Heart left ventricle (tissue), 16 donors: ENCODE measurements around the gene NEU3. TPM values are rescaled to one million over a fixed set of nuclear protein-coding genes. Genes with fewer than 3 reads are reported as not detected.

Experiments used
- ATAC-seq, 4 donors: fragments of 200-7000 bp; cut with Tn5 transposase; one replicate each; pipeline ENCODE4 v1.9.1; 2020 to 2022; ENCODE audit warnings: moderate library complexity in 4 of 4, mild to moderate bottlenecking in 3 of 4, moderate number of reproducible peaks in 1 of 4
- DNase-seq, 5 donors: peaks; one replicate each; pipeline ENCODE4 v3.0.0-alpha.2; 2020
- H3K27ac ChIP-seq, 12 donors: fragments of 200-600 bp; sonication (generic) in 4 of 12; one replicate each; pipeline versions ENCODE4 v1.5.0 to v1.8.0; 2016 to 2022; ENCODE audit warnings: mild to moderate bottlenecking in 2 of 12
- H3K27me3 ChIP-seq, 9 donors: fragments of 200-600 bp; sonication (generic) in 2 of 9; one replicate each; pipeline versions ENCODE4 v1.5.1 to v1.8.0; 2016 to 2022; ENCODE audit warnings: mild to moderate bottlenecking in 3 of 9
- H3K36me3 ChIP-seq, 9 donors: fragments of 200-600 bp; sonication (generic) in 2 of 9; one replicate each; pipeline versions ENCODE4 v1.5.0 to v1.8.0; 2018 to 2022; ENCODE audit warnings: mild to moderate bottlenecking in 2 of 9
- H3K4me1 ChIP-seq, 12 donors: fragments of 200-600 bp; sonication (generic) in 4 of 12; one replicate each; pipeline versions ENCODE4 v1.5.0 to v1.8.0; 2016 to 2022; ENCODE audit warnings: mild to moderate bottlenecking in 3 of 12
- H3K4me3 ChIP-seq, 12 donors: fragments of 200-600 bp; sonication (generic) in 4 of 12; one replicate each; pipeline versions ENCODE4 v1.5.0 to v1.8.0; 2017 to 2022; ENCODE audit warnings: mild to moderate bottlenecking in 9 of 12, moderate library complexity in 4 of 12
- H3K9me3 ChIP-seq, 12 donors: fragments of 200-600 bp; sonication (generic) in 4 of 12; one replicate each; pipeline versions ENCODE4 v1.5.0 to v1.8.0; 2016 to 2022; ENCODE audit warnings: mild to moderate bottlenecking in 1 of 12
- CTCF ChIP-seq, 12 donors: fragments of 200-600 bp; sonication (generic) in 4 of 12; IDR thresholded peaks; one replicate each; pipeline versions ENCODE4 v1.5.0 to v1.8.0; 2018 to 2022; ENCODE audit warnings: antibody characterized with exemption in 12 of 12, mild to moderate bottlenecking in 5 of 12
- POLR2A ChIP-seq, 2 donors: fragments of 450-650 bp; IDR thresholded peaks; one replicate each; pipeline ENCODE4 v1.6.1; 2017; ENCODE audit warnings: antibody characterized with exemption in 2 of 2, mild to moderate bottlenecking in 2 of 2, moderate library complexity in 2 of 2
- WGBS, 4 donors: extraction: QIAGEN DNeasy Blood & Tissue Kit in 2 of 4; methylation state at CpG; one replicate each; pipeline versions ENCODE4 v1.1.5 to v1.1.7; 2013 to 2018; 5-methylcytosine and 5-hydroxymethylcytosine counted together
- intact Hi-C, 10 donors: fragments of 100-400 bp; cut with DNase I; formaldehyde crosslinking; loops; one replicate each; pipeline versions ENCODE4 v1.11.1 to v1.14.2; 2022
- polyA plus RNA-seq, 2 donors: library from polyadenylated mRNA; stranded (reverse); fragments of 200-250 nt; gene quantifications; one replicate each; pipeline ENCODE4 v1.2.3, GENCODE V29; 2013
- total RNA-seq, 9 donors: library from RNA; depleted of rRNA in 2 of 9; stranded (reverse); fragments of >200 nt in 2 of 9; fragmentation: NEBNext Ultra II Directional in 3 of 9; extraction: Animal tissue kit (Norgen Biotek cat#: 25700) in 3 of 9; gene quantifications; one replicate each; pipeline versions ENCODE4 v1.1.0 to v1.2.4, GENCODE V29; 2016 to 2023
- donor health status: ischemic (EF 13 %, LVEDD 7.1; RV severe dilation, severe dysfunction).
- donor health status: healthy with polysubstance abuse.
- donor health status: DM: no; HTN: yes; CAD: no.
- donor health status: DM: no; HTN: no; CAD: no.
- donor health status: ischemic (EF 25% LVEDD 6.9; RV normal size, moderate dysfunction).
- donor health status: ischemic (EF 25% LVEDD 5.7; RV mildly dilated, moderate dysfunction).
- donor health status: healthy.
- donor health status: DM: yes; HTN: yes; CAD: no.
- donor health status: ischemic (EF 35%, LVEDD 5.7; RV mildly dilated, moderate dysfunction).
- donor health status: nonischemic (EF 11% LVEDD 7.7; RV severe dilation, severe dysfunction).
- donor health status: DM: yes; HTN: yes; CAD: no.
- donor health status: PGD.
- donor health status: ischemic (EF 29% LVEDD 5.4; RV normal size, mild dysfunction).
- donor health status: nonischemic (EF 23%, LVEDD 6.1; RV moderate dilation, normal function).

Gene NEU3
- total and polyA plus RNA-seq, 11 donors: 5.1 to 16.6 (median 7.7) TPM

- H3K4me3 ChIP-seq: no peak overlapping the region
- no peaks in the 10 kb centered on the region for H3K27me3 ChIP-seq
- TF ChIP-seq POLR2A (IDR thresholded peaks at IDR 0.05): no peak
- no peak for TF ChIP-seq CTCF (IDR thresholded peaks at IDR 0.05)
- peaks cover 0 to 13% (median 2%) of the 10 kb centered on the region in 12 donors for H3K4me1 ChIP-seq
- WGBS, 4 donors: 77 to 83% (median 81%) methylated on average over 1 of the region's 1 CpG
- intact Hi-C loops: no loop called here
- DNase-seq: no peak
- H3K36me3 ChIP-seq: peaks cover 0 to 100% (median 95%) of the 10 kb centered on the region in 9 donors
- ATAC-seq: no peak
- no peak overlapping the region for H3K27ac ChIP-seq
- no peaks in the 10 kb centered on the region for H3K9me3 ChIP-seq
These were observed 17.8 kb upstream of the NEU3 start for GRCh38 chr11:74970852-74971395.

GRCh38 chr11:74971424-74971823 lies 17.3 kb upstream of the NEU3 start:
- DNase-seq (no peak), ATAC-seq (no peak)
- no peaks in the 10 kb centered on the region for H3K27me3 ChIP-seq
- TF ChIP-seq CTCF (IDR thresholded peaks at IDR 0.05): no peak
- no peak for TF ChIP-seq POLR2A (IDR thresholded peaks at IDR 0.05)
- H3K36me3 ChIP-seq: peaks cover 0 to 100% (median 95%) of the 10 kb centered on the region in 9 donors
- intact Hi-C loops: no loop called here
- no peak overlapping the region for H3K4me3 ChIP-seq
- H3K27ac ChIP-seq: no peak overlapping the region
- 47 to 56% (median 53%) methylated on average over 6 of the region's 6 CpGs for WGBS, 4 donors
- peaks cover 0 to 13% (median 2%) of the 10 kb centered on the region in 12 donors for H3K4me1 ChIP-seq
- no peaks in the 10 kb centered on the region for H3K9me3 ChIP-seq

DNA sequence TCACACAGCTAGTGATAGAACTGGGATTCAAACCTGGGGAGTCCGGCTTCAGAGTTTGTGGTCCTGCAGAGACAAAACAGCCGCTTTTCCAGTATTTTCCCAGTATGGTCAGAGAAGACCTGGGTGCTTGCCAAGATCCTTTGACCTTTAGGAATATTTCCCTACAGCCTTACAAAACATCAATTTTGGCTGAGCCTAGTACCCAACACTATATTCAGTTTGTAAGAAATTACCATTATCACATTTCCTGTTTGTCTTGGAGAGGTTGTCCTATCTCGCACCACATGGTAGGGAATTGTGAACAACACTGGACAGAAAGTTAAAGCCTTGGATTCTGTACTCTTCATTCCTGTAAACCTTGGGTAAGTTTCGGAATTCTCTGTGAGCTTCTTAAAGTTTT lies 10.7 kb upstream of the NEU3 start:
- intact Hi-C loops: no loop called here
- peak in 2 of 4 donors; percentile 34 to 55 for ATAC-seq
- Histone ChIP-seq H3K27me3 (no peaks in the 10 kb centered on the region), H3K9me3 (no peaks in the 10 kb centered on the region), H3K4me1 (peaks cover 0 to 11% (median 0%) of the 10 kb centered on the region in 12 donors), H3K36me3 (peaks cover 0 to 68% (median 63%) of the 10 kb centered on the region in 9 donors), H3K27ac (peak overlapping the region in 1 of 12 donors; percentile 4), H3K4me3 (no peak overlapping the region)
- peak in 2 of 5 donors; percentile 22 to 23 for DNase-seq
- TF ChIP-seq POLR2A (IDR thresholded peaks at IDR 0.05): no peak
- TF ChIP-seq CTCF (IDR thresholded peaks at IDR 0.05): no peak
- 72 to 88% (median 83%) methylated on average over 4 of the region's 4 CpGs for WGBS, 4 donors

DNA sequence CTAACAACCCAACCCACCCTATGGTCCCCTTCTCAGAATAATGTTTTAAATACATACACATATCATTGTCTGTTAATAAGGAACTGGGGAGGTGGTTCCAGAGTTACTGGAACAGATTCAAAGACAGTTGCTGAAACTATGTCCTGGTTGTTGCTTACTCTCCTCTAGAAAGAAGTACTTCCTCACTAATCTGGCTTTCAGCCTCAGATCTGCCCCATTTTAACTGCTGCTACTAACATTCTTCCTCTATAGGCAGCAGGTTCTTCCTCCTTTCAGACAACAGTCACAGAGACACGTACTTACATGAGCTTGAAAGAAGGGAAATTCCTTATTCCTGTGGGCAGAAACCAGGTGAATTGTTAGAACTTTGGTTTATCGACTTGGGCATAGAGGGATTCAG lies 8.1 kb upstream of the NEU3 start:
- no peaks in the 10 kb centered on the region for H3K27me3 ChIP-seq

More for the DNA sequence above, 8.1 kb upstream of the NEU3 start:
- H3K4me1 ChIP-seq: peaks cover 0 to 11% (median 0%) of the 10 kb centered on the region in 12 donors
- intact Hi-C loops: no loop called here
- WGBS, 4 donors: 89 to 93% (median 91%) methylated on average over 2 of the region's 2 CpGs
- no peak for ATAC-seq
- H3K36me3 ChIP-seq: peaks cover 0 to 44% (median 37%) of the 10 kb centered on the region in 9 donors
- no peak overlapping the region for H3K4me3 ChIP-seq
- TF ChIP-seq POLR2A (IDR thresholded peaks at IDR 0.05) (no peak), CTCF (IDR thresholded peaks at IDR 0.05) (no peak)
- DNase-seq: no peak
- peak overlapping the region in 1 of 12 donors; percentile 54 for H3K27ac ChIP-seq
- no peaks in the 10 kb centered on the region for H3K9me3 ChIP-seq
